ENCODE measurements around the gene TLCD4. TPM values are rescaled to one million over a fixed set of nuclear protein-coding genes. Genes with fewer than 3 reads are reported as not detected.

Gene TLCD4
- total and polyA plus RNA-seq, 2 of the 13 experiments (the other 11 are each of a cell fraction or from before 2014, with no cell fraction given), result 4.7 to 14.5 TPM

GRCh38 chr1:95117207-95118066 lies at the start of gene TLCD4 (continued):
- TF ChIP-seq GFI1 (CRISPR knock-in tag; IDR thresholded peaks at IDR 0.05; ENCODE audit: borderline replicate concordance) (peak; percentile 9; the same call in 1 of the 2 replicates), ARID4A (CRISPR knock-in tag; IDR thresholded peaks at IDR 0.05; ENCODE audit: borderline replicate concordance) (peak; percentile 35; the same call in 1 of the 2 replicates), HNRNPLL (IDR thresholded peaks at IDR 0.05; ENCODE audit: low read depth, low read length, poor library complexity, severe bottlenecking) (peak; percentile 78), NR2F6 (IDR thresholded peaks at IDR 0.05) (no peak), NR2F6 (CRISPR knock-in tag; IDR thresholded peaks at IDR 0.05) (no peak), AKNA (CRISPR knock-in tag; IDR thresholded peaks at IDR 0.05; ENCODE audit: borderline replicate concordance) (no peak), NFE2 (CRISPR knock-in tag; IDR thresholded peaks at IDR 0.05) (no peak), ZSCAN20 (CRISPR knock-in tag; IDR thresholded peaks at IDR 0.05; ENCODE audit: borderline replicate concordance) (no peak), ZBTB4 (CRISPR knock-in tag; IDR thresholded peaks at IDR 0.05; ENCODE audit: borderline replicate concordance) (no peak), KAT2B (IDR thresholded peaks at IDR 0.05; ENCODE audit: borderline replicate concordance, low read depth, low read length) (no peak), RELA (CRISPR knock-in tag; IDR thresholded peaks at IDR 0.05) (no peak), SAP130 (CRISPR knock-in tag; IDR thresholded peaks at IDR 0.05; ENCODE audit: low read depth) (peak; percentile 15; the same call in 1 of the 2 replicates), ZNF800 (CRISPR knock-in tag; IDR thresholded peaks at IDR 0.05) (no peak), AHR (CRISPR knock-in tag; IDR thresholded peaks at IDR 0.05) (no peak)
